Gastroesophageal sphincter (tissue), 4 donors: ENCODE data around the gene ARL13B. TPM values are rescaled to one million over a fixed set of nuclear protein-coding genes. Genes with fewer than 3 reads are reported as not detected.

Source experiments
- ATAC-seq: fragments of 150-250 bp; one replicate; pipeline ENCODE4 v1.9.1; 2016; ENCODE audit warnings: mild to moderate bottlenecking, moderate library complexity
- H3K27ac ChIP-seq, 4 donors: fragments of 200-600 bp; sonication (generic) in 3 of 4; 1 replicate in 3 of 4; 2 replicates in 1 of 4; pipeline ENCODE4 v1.5.1; 2016 to 2019
- H3K27me3 ChIP-seq: fragments of 200-600 bp; sonication (generic); one replicate; pipeline ENCODE4 v1.5.1; 2019
- H3K36me3 ChIP-seq, 2 donors: fragments of 200-600 bp; sonication (generic); one replicate each; pipeline ENCODE4 v1.5.1; 2019; ENCODE audit warnings: control low read depth in 1 of 2
- H3K4me1 ChIP-seq, 3 donors: fragments of 200-600 bp; sonication (generic); 1 replicate in 2 of 3; 2 replicates in 1 of 3; pipeline ENCODE4 v1.5.1; 2016 to 2019; ENCODE audit warnings: control low read depth in 2 of 3
- H3K4me3 ChIP-seq, 2 donors: fragments of 200-600 bp; sonication (generic); one replicate each; pipeline ENCODE4 v1.5.1; 2019; ENCODE audit warnings: mild to moderate bottlenecking in 1 of 2, moderate library complexity in 1 of 2
- H3K9me3 ChIP-seq, 3 donors: fragments of 200-600 bp; sonication (generic); one replicate each; pipeline ENCODE4 v1.5.1; 2017 to 2019; ENCODE audit warnings: control low read depth in 2 of 3
- EP300 ChIP-seq: sonication (generic); formaldehyde crosslinking; IDR thresholded peaks from one replicate; pipeline ENCODE4 v1.6.1; 2017; ENCODE audit warnings: antibody characterized with exemption, mild to moderate bottlenecking
- POLR2A ChIP-seq, 2 donors: fragments of 450-650 bp; IDR thresholded peaks; one replicate each; pipeline ENCODE4 v1.6.1; 2017; ENCODE audit warnings: antibody characterized with exemption in 2 of 2, mild to moderate bottlenecking in 2 of 2, moderate library complexity in 1 of 2
- POLR2AphosphoS5 ChIP-seq: sonication (generic); formaldehyde crosslinking; IDR thresholded peaks from one replicate; pipeline ENCODE4 v1.6.1; 2017; ENCODE audit warnings: antibody characterized with exemption
- WGBS, 2 donors: methylation state at CpG; one replicate each; pipeline ENCODE4 v1.1.5; 2018; ENCODE audit warnings: low coverage in 1 of 2; 5-methylcytosine and 5-hydroxymethylcytosine counted together
- total RNA-seq, 4 donors: library from RNA; depleted of rRNA; stranded (reverse); fragments of >200 nt; gene quantifications; one replicate each; pipeline ENCODE4 v1.1.0, GENCODE V29; 2016
- TF ChIP-seq, protein P1 (sequence below), 4 experiments: fragments of 200-600 bp in 2 of 4; fragments of 450-650 bp in 2 of 4; sonication (generic) in 1 of 4; IDR thresholded peaks; one replicate each; pipeline ENCODE4 v1.5.1; 2017 to 2019; ENCODE audit warnings: antibody characterized with exemption in 4 of 4, mild to moderate bottlenecking in 2 of 4, moderate library complexity in 2 of 4

Gene ARL13B
- total RNA-seq, 4 donors from 2014 or later = 10.8 to 22.5 (median 15.3) TPM

- Histone ChIP-seq H3K27ac (peak overlapping the region in 1 of 4 donors; percentile 92), H3K4me3 (peak overlapping the region in 1 of 2 donors; percentile 66), H3K27me3 (no peaks in the 10 kb centered on the region), H3K36me3 (peaks cover 0 to 31% of the 10 kb centered on the region in 2 donors), H3K4me1 (peaks cover 0 to 45% (median 12%) of the 10 kb centered on the region in 3 donors), H3K9me3 (no peaks in the 10 kb centered on the region)
- TF ChIP-seq, protein P1, sequence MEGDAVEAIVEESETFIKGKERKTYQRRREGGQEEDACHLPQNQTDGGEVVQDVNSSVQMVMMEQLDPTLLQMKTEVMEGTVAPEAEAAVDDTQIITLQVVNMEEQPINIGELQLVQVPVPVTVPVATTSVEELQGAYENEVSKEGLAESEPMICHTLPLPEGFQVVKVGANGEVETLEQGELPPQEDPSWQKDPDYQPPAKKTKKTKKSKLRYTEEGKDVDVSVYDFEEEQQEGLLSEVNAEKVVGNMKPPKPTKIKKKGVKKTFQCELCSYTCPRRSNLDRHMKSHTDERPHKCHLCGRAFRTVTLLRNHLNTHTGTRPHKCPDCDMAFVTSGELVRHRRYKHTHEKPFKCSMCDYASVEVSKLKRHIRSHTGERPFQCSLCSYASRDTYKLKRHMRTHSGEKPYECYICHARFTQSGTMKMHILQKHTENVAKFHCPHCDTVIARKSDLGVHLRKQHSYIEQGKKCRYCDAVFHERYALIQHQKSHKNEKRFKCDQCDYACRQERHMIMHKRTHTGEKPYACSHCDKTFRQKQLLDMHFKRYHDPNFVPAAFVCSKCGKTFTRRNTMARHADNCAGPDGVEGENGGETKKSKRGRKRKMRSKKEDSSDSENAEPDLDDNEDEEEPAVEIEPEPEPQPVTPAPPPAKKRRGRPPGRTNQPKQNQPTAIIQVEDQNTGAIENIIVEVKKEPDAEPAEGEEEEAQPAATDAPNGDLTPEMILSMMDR (IDR thresholded peaks at IDR 0.05) = no peak
- TF ChIP-seq POLR2A (IDR thresholded peaks at IDR 0.05) = no peak
- no peak for TF ChIP-seq POLR2AphosphoS5
- no peak for TF ChIP-seq EP300
- ATAC-seq = no peak
- 79 to 80% methylated on average over 5 to 6 of the region's 6 CpGs for WGBS, 2 donors
Observed at GRCh38 chr3:94064243-94064860, 84.4 kb downstream of the ARL13B start.

- no peak for TF ChIP-seq POLR2A (IDR thresholded peaks at IDR 0.05)
- TF ChIP-seq, protein P1 (IDR thresholded peaks at IDR 0.05) = no peak
Observed at GRCh38 chr3:94065122-94065521, 85.2 kb downstream of the ARL13B start.

DNA sequence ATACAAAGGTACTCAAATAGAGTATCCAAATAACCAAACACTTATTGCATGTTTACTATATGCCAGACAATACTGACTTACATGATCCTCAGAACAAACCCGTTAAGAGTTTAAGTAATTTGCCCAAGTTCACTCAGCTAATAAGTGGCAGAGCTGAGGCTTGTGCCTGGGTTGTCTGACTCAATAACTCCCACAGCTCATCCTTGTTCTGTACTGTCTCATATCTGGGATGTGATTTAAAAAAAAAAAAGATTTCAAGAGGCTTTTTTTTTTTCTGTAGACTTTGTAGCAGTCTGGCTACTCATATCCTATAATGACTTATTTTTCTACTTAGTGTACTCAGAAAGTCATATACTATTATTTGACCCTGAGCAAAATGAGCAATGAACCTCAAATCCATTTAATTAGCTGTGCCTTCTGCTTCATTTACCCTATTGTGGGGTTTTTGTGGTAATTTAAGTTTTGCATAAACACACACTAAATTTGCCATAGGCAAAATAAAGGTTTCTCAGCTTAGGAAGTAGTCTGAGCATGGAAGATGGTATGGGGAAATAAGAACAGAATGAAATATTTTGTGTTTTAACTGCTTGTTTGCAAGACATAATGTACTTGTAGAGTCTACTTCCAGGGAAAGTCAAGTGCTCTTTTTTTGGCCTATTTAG is 86.0 kb downstream of the ARL13B start:
- H3K9me3 ChIP-seq = no peaks in the 10 kb centered on the region
- H3K36me3 ChIP-seq = peaks cover 0 to 17% of the 10 kb centered on the region in 2 donors
- ATAC-seq = no peak
- H3K27me3 ChIP-seq = no peaks in the 10 kb centered on the region
- peaks cover 0 to 45% (median 12%) of the 10 kb centered on the region in 3 donors for H3K4me1 ChIP-seq
- H3K4me3 ChIP-seq = no peak overlapping the region
- H3K27ac ChIP-seq = no peak overlapping the region
- TF ChIP-seq, protein P1 (IDR thresholded peaks at IDR 0.05) = no peak
- TF ChIP-seq POLR2A (IDR thresholded peaks at IDR 0.05) (no peak), EP300 (no peak), POLR2AphosphoS5 (no peak)
- WGBS, 2 donors = 56 to 93% methylated on average over 1 of the region's 1 CpG

More at GRCh38 chr3:94065122-94065521, 85.2 kb downstream of the ARL13B start:
- Histone ChIP-seq H3K9me3 (no peaks in the 10 kb centered on the region), H3K36me3 (peaks cover 0 to 23% of the 10 kb centered on the region in 2 donors), H3K27ac (no peak overlapping the region), H3K4me1 (peaks cover 0 to 45% (median 12%) of the 10 kb centered on the region in 3 donors), H3K4me3 (no peak overlapping the region), H3K27me3 (no peaks in the 10 kb centered on the region)
- WGBS, 2 donors = 17 to 41% methylated on average over 1 of the region's 1 CpG
- no peak for ATAC-seq

DNA sequence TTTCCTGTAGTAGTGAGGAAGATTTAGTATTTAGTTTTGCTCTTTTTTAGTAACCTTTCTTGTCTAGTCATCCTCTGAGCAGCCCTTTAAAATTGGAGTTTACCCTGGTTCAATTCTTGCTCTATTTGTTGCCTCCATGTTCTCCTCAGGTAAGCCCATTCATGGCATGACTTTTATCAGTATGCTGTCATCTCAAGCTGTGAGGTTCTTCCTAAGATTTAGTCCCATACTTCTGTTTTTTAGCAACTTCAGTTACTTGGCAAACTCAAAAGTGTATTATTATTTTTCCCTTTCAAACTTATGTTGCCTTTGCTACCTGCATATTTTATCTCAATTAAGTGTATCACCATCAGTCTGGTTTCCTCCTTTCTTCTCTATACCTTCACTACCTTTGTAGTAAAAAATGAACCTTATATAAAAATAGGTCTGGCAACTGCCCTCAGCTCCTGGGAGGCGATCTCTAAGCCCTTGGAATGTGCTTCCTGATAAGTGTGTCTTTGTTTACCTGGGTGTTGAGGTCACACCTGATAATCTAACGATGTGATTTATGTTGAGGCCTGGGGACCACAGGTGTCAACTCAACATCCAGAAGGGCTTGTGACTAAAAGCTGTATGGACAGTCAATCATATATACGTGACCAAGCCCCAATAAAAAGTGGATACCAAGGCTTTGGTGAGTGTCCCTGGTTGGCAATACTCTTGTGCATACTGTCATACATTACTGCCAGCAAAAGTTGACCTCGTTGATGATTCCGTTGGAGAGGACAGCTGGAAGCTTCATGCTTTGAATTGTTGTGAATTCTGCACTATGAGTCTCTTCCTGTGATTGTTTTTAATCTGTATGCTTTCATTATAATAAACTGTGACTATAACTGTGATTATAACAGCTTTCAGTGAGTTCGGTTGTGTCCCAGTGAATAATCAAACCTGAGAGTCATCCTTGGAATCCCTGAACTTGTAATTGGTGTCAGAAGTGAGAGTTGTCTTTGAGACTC is 86.8 kb downstream of the ARL13B start:
- no peak for TF ChIP-seq POLR2A (IDR thresholded peaks at IDR 0.05)
- TF ChIP-seq POLR2AphosphoS5 = no peak
- TF ChIP-seq EP300 = no peak
- TF ChIP-seq, protein P1 (IDR thresholded peaks at IDR 0.05) = no peak
- H3K9me3 ChIP-seq = no peaks in the 10 kb centered on the region
- no peak overlapping the region for H3K4me3 ChIP-seq
- H3K27me3 ChIP-seq = no peaks in the 10 kb centered on the region
- peaks cover 0 to 24% of the 10 kb centered on the region in 2 donors for H3K36me3 ChIP-seq
- no peak overlapping the region for H3K27ac ChIP-seq
- peaks cover 0 to 43% (median 12%) of the 10 kb centered on the region in 3 donors for H3K4me1 ChIP-seq
- no peak for ATAC-seq
- 81 to 89% methylated on average over 4 to 5 of the region's 6 CpGs for WGBS, 2 donors
